ENCODE results near the gene DDX39B. TPM values are rescaled to one million over a fixed set of nuclear protein-coding genes. Genes with fewer than 3 reads are reported as not detected.

Gene DDX39B
- total RNA-seq, 1 donor: 240 TPM

GRCh38 chr6:31531771-31532643 lies 9.8 kb downstream of the DDX39B start:
- peaks cover 65% of the 10 kb centered on the region for H3K36me3 ChIP-seq (ENCODE audit: insufficient read depth, low read length)
- H4K20me1 ChIP-seq (ENCODE audit: insufficient read depth, low read length): peaks cover 70% of the 10 kb centered on the region
- TF ChIP-seq, protein P1, sequence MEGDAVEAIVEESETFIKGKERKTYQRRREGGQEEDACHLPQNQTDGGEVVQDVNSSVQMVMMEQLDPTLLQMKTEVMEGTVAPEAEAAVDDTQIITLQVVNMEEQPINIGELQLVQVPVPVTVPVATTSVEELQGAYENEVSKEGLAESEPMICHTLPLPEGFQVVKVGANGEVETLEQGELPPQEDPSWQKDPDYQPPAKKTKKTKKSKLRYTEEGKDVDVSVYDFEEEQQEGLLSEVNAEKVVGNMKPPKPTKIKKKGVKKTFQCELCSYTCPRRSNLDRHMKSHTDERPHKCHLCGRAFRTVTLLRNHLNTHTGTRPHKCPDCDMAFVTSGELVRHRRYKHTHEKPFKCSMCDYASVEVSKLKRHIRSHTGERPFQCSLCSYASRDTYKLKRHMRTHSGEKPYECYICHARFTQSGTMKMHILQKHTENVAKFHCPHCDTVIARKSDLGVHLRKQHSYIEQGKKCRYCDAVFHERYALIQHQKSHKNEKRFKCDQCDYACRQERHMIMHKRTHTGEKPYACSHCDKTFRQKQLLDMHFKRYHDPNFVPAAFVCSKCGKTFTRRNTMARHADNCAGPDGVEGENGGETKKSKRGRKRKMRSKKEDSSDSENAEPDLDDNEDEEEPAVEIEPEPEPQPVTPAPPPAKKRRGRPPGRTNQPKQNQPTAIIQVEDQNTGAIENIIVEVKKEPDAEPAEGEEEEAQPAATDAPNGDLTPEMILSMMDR (IDR thresholded peaks at IDR 0.05; ENCODE audit: extremely low read depth, low read depth, low read length): no peak
- no peak overlapping the region for H3K27ac ChIP-seq (ENCODE audit: low read depth, low read length)
- H2AFZ ChIP-seq (ENCODE audit: low read length): no peak overlapping the region
- no peaks in the 10 kb centered on the region for H3K27me3 ChIP-seq (ENCODE audit: insufficient read depth, low read length)
- no peak overlapping the region for H3K4me3 ChIP-seq (ENCODE audit: insufficient read depth, low read length)
- H3K79me2 ChIP-seq (ENCODE audit: insufficient read depth, low read length): peaks cover 30% of the 10 kb centered on the region
- no peak for DNase-seq (ENCODE audit: insufficient read length, low spot score, missing footprints)
- H3K9me3 ChIP-seq (ENCODE audit: low read depth, low read length): no peaks in the 10 kb centered on the region
- H3K4me1 ChIP-seq (ENCODE audit: insufficient read depth, low read length): peaks cover 6% of the 10 kb centered on the region
- H3K4me2 ChIP-seq (ENCODE audit: insufficient read depth, low read length): no peak overlapping the region

DNA sequence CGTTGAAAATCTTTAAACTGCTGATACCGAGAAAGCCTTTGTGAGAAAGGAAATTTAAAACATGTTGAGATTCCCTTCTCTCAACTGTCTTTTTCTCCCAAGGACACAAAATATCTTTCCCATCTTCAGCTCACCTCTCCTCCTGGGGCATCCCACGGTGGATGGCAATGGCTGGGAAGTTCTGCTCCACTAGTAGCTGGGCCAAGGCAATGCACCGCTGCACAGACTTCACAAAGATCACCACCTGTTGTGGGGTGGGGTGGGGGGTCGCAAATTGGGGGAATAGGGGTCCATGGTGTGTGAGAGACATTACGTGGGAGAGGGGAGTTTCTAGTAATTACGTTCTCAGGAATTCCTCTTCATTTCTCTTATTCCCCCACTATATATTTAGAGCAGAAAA lies 10.6 kb downstream of the DDX39B start:
- Histone ChIP-seq H2AFZ (ENCODE audit: low read length) (no peak overlapping the region), H4K20me1 (ENCODE audit: insufficient read depth, low read length) (peaks cover 62% of the 10 kb centered on the region), H3K4me2 (ENCODE audit: insufficient read depth, low read length) (no peak overlapping the region), H3K27ac (ENCODE audit: low read depth, low read length) (no peak overlapping the region), H3K4me1 (ENCODE audit: insufficient read depth, low read length) (peaks cover 10% of the 10 kb centered on the region), H3K79me2 (ENCODE audit: insufficient read depth, low read length) (peaks cover 23% of the 10 kb centered on the region), H3K36me3 (ENCODE audit: insufficient read depth, low read length) (peaks cover 57% of the 10 kb centered on the region), H3K9me3 (ENCODE audit: low read depth, low read length) (no peaks in the 10 kb centered on the region), H3K27me3 (ENCODE audit: insufficient read depth, low read length) (no peaks in the 10 kb centered on the region), H3K4me3 (ENCODE audit: insufficient read depth, low read length) (no peak overlapping the region)
- peak; percentile 80 for DNase-seq (ENCODE audit: insufficient read length, low spot score, missing footprints)
- TF ChIP-seq, protein P1 (IDR thresholded peaks at IDR 0.05; ENCODE audit: extremely low read depth, low read depth, low read length): no peak

DNA sequence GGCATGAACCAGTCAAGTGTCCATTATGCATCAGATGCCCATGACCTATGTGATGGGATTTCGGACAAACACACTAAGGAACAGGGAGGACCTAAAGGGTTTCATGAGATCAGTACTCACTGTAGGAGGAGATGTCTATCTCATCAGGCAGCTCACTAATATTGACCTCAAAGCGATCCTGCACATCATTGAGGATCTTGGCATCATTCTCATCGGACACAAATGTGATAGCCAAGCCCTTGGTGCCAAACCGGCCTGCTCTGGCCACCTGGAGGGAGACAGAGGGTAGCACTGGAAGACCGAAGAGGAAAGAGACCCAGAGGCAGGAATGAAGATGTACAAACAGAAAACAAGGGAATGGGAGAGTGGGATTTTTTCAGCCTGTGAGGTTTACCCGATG lies 11.1 kb downstream of the DDX39B start:
- H3K36me3 ChIP-seq (ENCODE audit: insufficient read depth, low read length): peaks cover 52% of the 10 kb centered on the region

More for the DNA sequence above, 11.1 kb downstream of the DDX39B start:
- Histone ChIP-seq H3K4me2 (ENCODE audit: insufficient read depth, low read length) (no peak overlapping the region), H3K4me1 (ENCODE audit: insufficient read depth, low read length) (peaks cover 15% of the 10 kb centered on the region), H3K9me3 (ENCODE audit: low read depth, low read length) (no peaks in the 10 kb centered on the region), H2AFZ (ENCODE audit: low read length) (no peak overlapping the region), H3K27ac (ENCODE audit: low read depth, low read length) (no peak overlapping the region), H3K27me3 (ENCODE audit: insufficient read depth, low read length) (no peaks in the 10 kb centered on the region), H3K79me2 (ENCODE audit: insufficient read depth, low read length) (peaks cover 18% of the 10 kb centered on the region), H3K4me3 (ENCODE audit: insufficient read depth, low read length) (no peak overlapping the region), H4K20me1 (ENCODE audit: insufficient read depth, low read length) (peaks cover 57% of the 10 kb centered on the region)
- TF ChIP-seq, protein P1 (IDR thresholded peaks at IDR 0.05; ENCODE audit: extremely low read depth, low read depth, low read length): peak; percentile 10
- DNase-seq (ENCODE audit: insufficient read length, low spot score, missing footprints): no peak
